SK-N-MC (cell line): Measurements from ENCODE around the gene PARP15.

Experiments used
- EZH2 ChIP-seq: fragments of 200-600 bp; sonication (generic); IDR thresholded peaks from one replicate; pipeline ENCODE4 v1.6.1; 2017; ENCODE audit warnings: antibody characterized with exemption
- POLR2AphosphoS5 ChIP-seq: IDR thresholded peaks from 2 replicates; pipeline ENCODE4 v1.6.1; 2012; ENCODE audit warnings: mild to moderate bottlenecking, low read depth, low read length, borderline replicate concordance

- TF ChIP-seq POLR2AphosphoS5 (no peak), EZH2 (no peak)
Measured at GRCh38 chr3:122594025-122594424, 16.6 kb downstream of the PARP15 start.
